Coronary artery (tissue), 2 donors: ENCODE measurements around the gene TRIB2.

Experiments used
- DNase-seq: peaks from one replicate; pipeline ENCODE4 v3.0.0-alpha.2; 2017; ENCODE audit warnings: low spot score
- H3K27ac ChIP-seq, 2 donors: fragments of 200-600 bp; sonication (generic); one replicate each; pipeline ENCODE4 v1.5.1; 2016 to 2019
- H3K4me3 ChIP-seq: fragments of 200-600 bp; sonication (generic); 2 replicates; pipeline ENCODE4 v1.5.1; 2016; ENCODE audit warnings: mild to moderate bottlenecking, moderate library complexity
- TF ChIP-seq, protein P1 (sequence below): fragments of 200-600 bp; sonication (generic); IDR thresholded peaks from one replicate; pipeline ENCODE4 v1.5.1; 2019; ENCODE audit warnings: antibody characterized with exemption

TRIB2 gene

DNA sequence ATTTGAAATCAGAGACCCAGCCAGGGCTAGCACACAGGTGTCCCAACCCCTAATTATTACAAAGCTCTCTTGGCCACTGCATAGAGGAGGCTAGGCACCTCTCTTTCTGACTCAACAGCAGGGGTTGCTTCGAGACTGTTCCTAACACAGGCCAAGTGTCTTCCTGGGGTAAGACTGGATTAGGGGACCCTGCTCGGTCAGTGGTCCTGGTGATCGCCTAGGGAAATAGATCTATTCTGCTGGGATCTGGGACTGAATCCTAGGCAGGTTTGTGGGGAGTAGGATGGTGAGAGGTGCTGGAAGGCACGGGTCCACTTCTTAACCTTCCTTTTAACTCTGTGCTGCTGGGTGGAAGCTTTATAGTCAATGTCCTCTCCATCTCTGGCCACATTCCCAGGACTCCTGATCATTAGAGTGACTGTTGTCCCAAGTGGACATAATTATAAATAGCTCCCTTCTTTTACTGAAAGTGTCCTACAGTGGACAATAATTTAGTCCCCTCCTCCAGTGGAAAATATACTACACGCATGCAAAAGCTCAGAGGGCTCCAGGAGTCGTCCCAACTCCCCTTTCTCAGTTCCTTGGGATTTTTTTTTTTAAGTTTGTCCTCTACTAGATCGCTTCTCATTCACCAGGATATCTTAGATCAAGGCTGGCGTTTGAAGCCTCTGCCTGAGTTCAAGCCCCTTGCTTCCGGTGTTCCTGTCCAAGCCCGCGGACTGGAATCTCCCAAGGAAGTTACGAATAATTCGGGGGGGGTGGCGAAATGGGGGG, 1.3 kb upstream of the TRIB2 start:
- peak overlapping the region; percentile 92 to 95 for H3K27ac ChIP-seq
- DNase-seq = no peak
- TF ChIP-seq, protein P1, sequence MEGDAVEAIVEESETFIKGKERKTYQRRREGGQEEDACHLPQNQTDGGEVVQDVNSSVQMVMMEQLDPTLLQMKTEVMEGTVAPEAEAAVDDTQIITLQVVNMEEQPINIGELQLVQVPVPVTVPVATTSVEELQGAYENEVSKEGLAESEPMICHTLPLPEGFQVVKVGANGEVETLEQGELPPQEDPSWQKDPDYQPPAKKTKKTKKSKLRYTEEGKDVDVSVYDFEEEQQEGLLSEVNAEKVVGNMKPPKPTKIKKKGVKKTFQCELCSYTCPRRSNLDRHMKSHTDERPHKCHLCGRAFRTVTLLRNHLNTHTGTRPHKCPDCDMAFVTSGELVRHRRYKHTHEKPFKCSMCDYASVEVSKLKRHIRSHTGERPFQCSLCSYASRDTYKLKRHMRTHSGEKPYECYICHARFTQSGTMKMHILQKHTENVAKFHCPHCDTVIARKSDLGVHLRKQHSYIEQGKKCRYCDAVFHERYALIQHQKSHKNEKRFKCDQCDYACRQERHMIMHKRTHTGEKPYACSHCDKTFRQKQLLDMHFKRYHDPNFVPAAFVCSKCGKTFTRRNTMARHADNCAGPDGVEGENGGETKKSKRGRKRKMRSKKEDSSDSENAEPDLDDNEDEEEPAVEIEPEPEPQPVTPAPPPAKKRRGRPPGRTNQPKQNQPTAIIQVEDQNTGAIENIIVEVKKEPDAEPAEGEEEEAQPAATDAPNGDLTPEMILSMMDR = no peak
- H3K4me3 ChIP-seq = peak overlapping the region; percentile 91

DNA sequence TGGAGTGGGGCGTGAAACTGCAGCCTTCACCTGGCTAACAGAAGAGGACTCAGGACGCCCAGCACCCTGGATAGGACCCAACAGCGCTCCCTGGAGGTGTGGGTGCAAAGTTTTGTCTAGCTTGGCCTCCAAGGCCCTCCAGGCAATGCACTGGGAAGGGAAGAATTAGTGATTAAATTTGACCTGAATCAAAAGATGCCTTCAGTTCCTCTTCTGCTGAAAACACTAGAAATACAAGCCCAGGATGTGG, 779 bp upstream of the TRIB2 start:
- peak overlapping the region; percentile 92 to 95 for H3K27ac ChIP-seq
- TF ChIP-seq, protein P1 = peak; percentile 12
- H3K4me3 ChIP-seq = peak overlapping the region; percentile 91
- peak; percentile 79 for DNase-seq

DNA sequence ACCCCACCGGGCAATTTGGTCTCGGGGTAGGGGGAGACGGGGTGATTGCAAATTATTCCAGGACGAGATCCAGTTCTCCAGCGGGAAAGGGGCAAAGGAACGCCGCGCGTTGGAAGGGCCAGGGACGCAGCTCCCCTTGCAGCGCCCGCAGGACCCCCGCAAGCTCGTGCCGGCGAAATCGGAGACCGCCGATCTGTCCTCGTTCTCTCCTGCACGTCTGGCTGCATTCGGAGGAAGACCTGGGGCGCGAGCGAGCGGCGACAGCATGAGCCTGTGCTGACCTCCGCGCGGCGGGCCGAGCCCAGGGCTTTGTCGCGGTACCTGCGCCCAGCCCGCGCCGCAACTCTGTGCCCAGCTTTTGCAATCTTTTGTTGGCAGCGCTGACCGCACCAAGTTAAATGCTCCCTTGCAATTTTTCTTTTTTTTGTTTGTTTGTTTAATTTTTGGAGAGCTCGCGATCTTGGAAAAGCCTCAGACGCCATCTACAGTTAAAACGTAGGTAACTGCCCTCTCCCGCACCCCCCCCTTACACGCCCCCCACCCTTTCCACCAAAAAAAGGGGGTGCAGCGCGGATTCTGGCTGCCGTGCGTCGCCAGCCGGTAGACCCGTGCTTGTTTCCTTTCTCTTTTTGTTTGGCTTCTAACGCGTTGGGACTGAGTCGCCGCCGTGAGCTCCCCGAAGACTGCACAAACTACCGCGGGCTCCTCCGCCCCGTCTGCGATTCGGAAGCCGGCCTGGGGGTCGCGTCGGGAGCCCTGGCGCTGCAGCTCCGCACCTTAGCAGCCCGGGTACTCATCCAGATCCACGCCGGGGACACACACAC, 667 bp downstream of the TRIB2 start:
- TF ChIP-seq, protein P1 = peak; percentile 48
- Histone ChIP-seq H3K4me3 (peak overlapping the region; percentile 91), H3K27ac (peak overlapping the region; percentile 92 to 95)
- DNase-seq = peak; percentile 81

DNA sequence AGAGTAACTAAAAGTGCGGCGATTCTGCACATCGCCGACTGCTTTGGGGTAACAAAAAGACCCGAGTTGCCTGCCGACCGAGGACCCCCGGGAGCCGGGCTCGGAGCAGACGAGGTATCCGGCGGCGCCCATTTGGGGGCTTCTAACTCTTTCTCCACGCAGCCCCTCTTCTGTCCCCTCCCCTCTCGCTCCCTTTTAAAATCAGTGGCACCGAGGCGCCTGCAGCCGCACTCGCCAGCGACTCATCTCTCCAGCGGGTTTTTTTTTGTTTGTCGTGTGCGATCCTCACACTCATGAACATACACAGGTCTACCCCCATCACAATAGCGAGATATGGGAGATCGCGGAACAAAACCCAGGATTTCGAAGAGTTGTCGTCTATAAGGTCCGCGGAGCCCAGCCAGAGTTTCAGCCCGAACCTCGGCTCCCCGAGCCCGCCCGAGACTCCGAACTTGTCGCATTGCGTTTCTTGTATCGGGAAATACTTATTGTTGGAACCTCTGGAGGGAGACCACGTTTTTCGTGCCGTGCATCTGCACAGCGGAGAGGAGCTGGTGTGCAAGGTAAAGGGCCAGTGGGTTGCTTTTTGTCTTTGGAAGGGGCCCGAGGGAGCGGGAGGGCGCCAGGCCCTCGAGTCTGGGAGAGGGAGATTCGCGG, 1.4 kb downstream of the TRIB2 start:
- DNase-seq = no peak
- TF ChIP-seq, protein P1 = no peak
- Histone ChIP-seq H3K27ac (peak overlapping the region; percentile 92 to 95), H3K4me3 (peak overlapping the region; percentile 91)

DNA sequence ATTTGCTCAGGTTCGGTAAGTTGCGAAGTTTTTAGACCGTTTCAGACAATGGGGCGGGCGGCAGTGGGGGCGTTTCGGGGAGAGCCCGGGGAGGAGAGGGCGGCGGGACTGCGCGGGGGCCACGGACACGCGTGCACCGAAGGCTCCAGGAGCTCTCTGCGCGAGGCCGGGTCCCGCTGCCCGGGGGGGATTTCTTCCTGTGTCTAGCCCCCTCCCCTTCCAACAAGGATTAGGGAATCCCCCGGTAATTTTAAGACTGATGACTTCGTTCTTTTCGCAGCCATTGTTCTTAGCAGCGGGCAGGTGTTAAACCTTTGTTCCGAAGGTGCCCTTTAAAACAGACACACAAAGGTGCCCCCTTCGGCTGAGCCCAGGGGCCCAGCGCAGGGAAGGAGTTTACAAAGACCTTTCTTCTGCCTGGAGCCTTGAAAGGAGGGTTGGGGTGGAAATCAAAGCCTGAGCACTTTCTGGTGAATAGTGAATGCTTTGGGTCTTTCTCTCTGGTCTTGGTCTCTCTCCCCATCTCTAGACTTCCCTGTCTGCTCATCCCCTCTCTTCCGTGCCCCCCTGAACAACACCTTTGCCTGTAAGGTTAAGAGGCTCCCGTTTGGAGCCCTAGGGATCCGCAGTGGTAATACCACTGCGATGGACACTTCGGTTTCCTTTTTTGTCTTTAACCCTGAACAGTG, 2.1 kb downstream of the TRIB2 start:
- no peak for DNase-seq
- peak overlapping the region; percentile 91 for H3K4me3 ChIP-seq
- peak overlapping the region; percentile 92 to 95 for H3K27ac ChIP-seq
- TF ChIP-seq, protein P1 = no peak

DNA sequence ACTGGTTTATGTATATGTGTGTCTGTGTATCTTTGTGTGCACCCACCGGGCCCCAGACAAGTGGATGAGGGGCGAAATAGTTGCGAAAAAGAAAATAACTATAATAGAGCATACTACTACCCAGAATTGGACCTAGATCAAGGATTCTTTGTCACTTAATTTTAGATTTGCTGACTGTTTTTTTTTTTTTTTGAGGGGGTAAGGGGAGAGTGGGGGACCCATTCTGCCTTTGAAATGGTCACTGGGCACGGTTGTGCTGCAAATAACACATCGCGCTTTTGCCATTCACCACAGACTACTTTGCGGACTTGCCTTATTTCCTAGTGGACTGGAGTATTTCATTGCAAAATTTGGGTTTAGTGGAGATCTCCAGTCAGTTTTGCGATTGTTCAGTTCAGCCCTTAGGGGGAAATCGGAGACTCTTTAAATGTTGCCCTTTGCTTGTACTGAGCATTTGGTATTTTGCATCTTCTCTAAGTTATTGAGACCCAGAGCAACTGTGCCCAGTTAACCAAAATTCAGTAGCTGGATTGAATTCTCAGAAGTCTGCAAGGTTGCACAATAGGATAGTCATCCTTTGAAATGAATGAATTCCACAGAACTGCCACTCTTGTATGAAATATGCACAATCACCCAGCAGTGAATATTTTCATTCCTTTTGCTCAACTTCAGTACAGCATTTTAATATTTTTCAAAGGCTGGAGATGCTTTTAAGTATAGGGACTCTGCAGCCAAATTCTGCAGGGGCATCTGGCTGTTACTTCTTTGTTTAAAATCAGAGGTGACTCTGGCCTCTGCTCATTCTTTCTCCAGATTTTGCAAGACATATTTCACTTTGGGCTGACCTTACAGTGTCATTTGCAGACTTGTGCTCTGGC, 2.9 kb downstream of the TRIB2 start:
- no peak for DNase-seq
- peak overlapping the region; percentile 92 to 95 for H3K27ac ChIP-seq
- TF ChIP-seq, protein P1 = no peak
- peak overlapping the region; percentile 91 for H3K4me3 ChIP-seq
